ENCODE results near the gene RSRC1.

- TF ChIP-seq, protein P1, sequence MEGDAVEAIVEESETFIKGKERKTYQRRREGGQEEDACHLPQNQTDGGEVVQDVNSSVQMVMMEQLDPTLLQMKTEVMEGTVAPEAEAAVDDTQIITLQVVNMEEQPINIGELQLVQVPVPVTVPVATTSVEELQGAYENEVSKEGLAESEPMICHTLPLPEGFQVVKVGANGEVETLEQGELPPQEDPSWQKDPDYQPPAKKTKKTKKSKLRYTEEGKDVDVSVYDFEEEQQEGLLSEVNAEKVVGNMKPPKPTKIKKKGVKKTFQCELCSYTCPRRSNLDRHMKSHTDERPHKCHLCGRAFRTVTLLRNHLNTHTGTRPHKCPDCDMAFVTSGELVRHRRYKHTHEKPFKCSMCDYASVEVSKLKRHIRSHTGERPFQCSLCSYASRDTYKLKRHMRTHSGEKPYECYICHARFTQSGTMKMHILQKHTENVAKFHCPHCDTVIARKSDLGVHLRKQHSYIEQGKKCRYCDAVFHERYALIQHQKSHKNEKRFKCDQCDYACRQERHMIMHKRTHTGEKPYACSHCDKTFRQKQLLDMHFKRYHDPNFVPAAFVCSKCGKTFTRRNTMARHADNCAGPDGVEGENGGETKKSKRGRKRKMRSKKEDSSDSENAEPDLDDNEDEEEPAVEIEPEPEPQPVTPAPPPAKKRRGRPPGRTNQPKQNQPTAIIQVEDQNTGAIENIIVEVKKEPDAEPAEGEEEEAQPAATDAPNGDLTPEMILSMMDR (IDR thresholded peaks at IDR 0.05; ENCODE audit: low read depth, low read length), result no peak
- TF ChIP-seq EZH2phosphoT487 (IDR thresholded peaks at IDR 0.05; ENCODE audit: low read depth), result no peak
Measured at GRCh38 chr3:158528076-158528674, 418.3 kb downstream of the RSRC1 start.
